Keratinocyte (primary cell): ENCODE data around the gene CABLES2. TPM values are rescaled to one million over a fixed set of nuclear protein-coding genes. Genes with fewer than 3 reads are reported as not detected.

Experiments used
- DNase-seq: peaks from one replicate; pipeline ENCODE4 v3.0.0-alpha.2; 2011; ENCODE audit warnings: low read depth, missing footprints, low spot score
- FAIRE-seq: peaks from 2 replicates; lab custom pipeline; 2011; peaks lifted over from hg19 to GRCh38; lab: Jason Lieb, UNC
- H2AFZ ChIP-seq: 2 replicates; pipeline ENCODE4 v1.6.0; 2012; ENCODE audit warnings: low read length, control low read depth, inconsistent platforms; ENCODE audit not compliant: control insufficient read depth
- H3K27ac ChIP-seq: 2 replicates; pipeline ENCODE4 v1.5.1; 2011; ENCODE audit warnings: low read length; ENCODE audit not compliant: control insufficient read depth, insufficient read depth
- H3K27me3 ChIP-seq: 3 replicates; pipeline ENCODE4 v1.6.0; 2011; ENCODE audit warnings: low read length; ENCODE audit not compliant: control insufficient read depth, insufficient read depth; ENCODE audit errors: extremely low read depth
- H3K36me3 ChIP-seq, 2 experiments: 2 replicates in 1 of 2; 3 replicates in 1 of 2; pipeline ENCODE4 v1.5.1; 2011; ENCODE audit warnings: low read length in 2 of 2, mild to moderate bottlenecking in 1 of 2; ENCODE audit not compliant: control insufficient read depth in 2 of 2, insufficient read depth in 2 of 2; ENCODE audit errors: extremely low read depth in 1 of 2
- H3K4me1 ChIP-seq: 3 replicates; pipeline ENCODE4 v1.5.1; 2011; ENCODE audit warnings: low read length; ENCODE audit not compliant: control insufficient read depth, insufficient read depth; ENCODE audit errors: extremely low read depth
- H3K4me2 ChIP-seq: 3 replicates; pipeline ENCODE4 v1.6.0; 2011; ENCODE audit warnings: low read depth, low read length; ENCODE audit not compliant: control insufficient read depth, insufficient read depth; ENCODE audit errors: extremely low read depth
- H3K4me3 ChIP-seq, 3 experiments: fragments of 200-600 bp in 1 of 3; sonication (generic) in 1 of 3; 2 replicates in 2 of 3; 3 replicates in 1 of 3; pipeline ENCODE4 v1.5.1; 2011 to 2016; ENCODE audit warnings: low read length in 3 of 3, mild to moderate bottlenecking in 3 of 3, control low read depth in 2 of 3, inconsistent platforms in 1 of 3, low read depth in 1 of 3, mixed read lengths in 1 of 3, mixed run types in 1 of 3, moderate library complexity in 1 of 3; ENCODE audit not compliant: control insufficient read depth in 2 of 3, insufficient read depth in 2 of 3; ENCODE audit errors: extremely low read depth in 1 of 3
- H3K79me2 ChIP-seq: 2 replicates; pipeline ENCODE4 v1.6.0; 2012; ENCODE audit warnings: low read length; ENCODE audit not compliant: control insufficient read depth, insufficient read depth
- H3K9ac ChIP-seq: 3 replicates; pipeline ENCODE4 v1.6.0; 2011; ENCODE audit warnings: low read length; ENCODE audit not compliant: control insufficient read depth, insufficient read depth; ENCODE audit errors: extremely low read depth
- H3K9me1 ChIP-seq: 3 replicates; pipeline ENCODE4 v1.6.0; 2011; ENCODE audit warnings: low read length; ENCODE audit not compliant: control insufficient read depth, insufficient read depth; ENCODE audit errors: extremely low read depth
- H3K9me3 ChIP-seq: 2 replicates; pipeline ENCODE4 v1.5.1; 2012; ENCODE audit warnings: low read depth, low read length; ENCODE audit not compliant: control insufficient read depth
- H4K20me1 ChIP-seq: 3 replicates; pipeline ENCODE4 v1.6.0; 2011; ENCODE audit warnings: low read length; ENCODE audit not compliant: control insufficient read depth, insufficient read depth; ENCODE audit errors: extremely low read depth
- CTCF ChIP-seq, 3 experiments: IDR thresholded peaks in 1 of 3; conservative IDR thresholded peaks in 1 of 3; optimal IDR thresholded peaks in 1 of 3; 2 replicates in 2 of 3; 3 replicates in 1 of 3; pipeline versions ENCODE3 to v1.5.1; 2011; ENCODE audit warnings: low read length in 3 of 3, mild to moderate bottlenecking in 3 of 3, moderate library complexity in 2 of 3, control low read depth in 1 of 3, inconsistent platforms in 1 of 3; ENCODE audit not compliant: insufficient read depth in 2 of 3; ENCODE audit errors: extremely low read depth in 1 of 3
- EZH2 ChIP-seq: IDR thresholded peaks from one replicate; pipeline ENCODE4 v1.6.1; 2012; ENCODE audit warnings: inconsistent platforms, mild to moderate bottlenecking, low read length, moderate library complexity
- dilution Hi-C: fragments of 300-500 bp; cut with MboI; formaldehyde crosslinking; loops from one replicate; pipeline ENCODE4 v1.7.0; 2020; ENCODE audit warnings: low sequenced_read_pairs; ENCODE audit not compliant: extremely low pct_ligation_motif_present
- polyA plus RNA-seq, 5 experiments: library from polyadenylated mRNA; depleted of rRNA in 3 of 5; stranded (reverse) in 3 of 5; stranded (forward) in 1 of 5; unstranded in 1 of 5; fragments of >200 nt; gene quantifications; 1 replicate in 1 of 5; 2 replicates in 3 of 5; 3 replicates in 1 of 5; pipeline versions ENCODE4 v1.2.1 to v1.2.3, GENCODE V29; 2011 to 2012; ENCODE audit warnings: missing spikeins in 2 of 5, low read depth in 1 of 5, low replicate concordance in 1 of 5

CABLES2 gene
- polyA plus RNA-seq, 1 donor (not counting 4 experiments of a cell fraction or from before 2014, with no cell fraction given): 2.2 TPM

DNA sequence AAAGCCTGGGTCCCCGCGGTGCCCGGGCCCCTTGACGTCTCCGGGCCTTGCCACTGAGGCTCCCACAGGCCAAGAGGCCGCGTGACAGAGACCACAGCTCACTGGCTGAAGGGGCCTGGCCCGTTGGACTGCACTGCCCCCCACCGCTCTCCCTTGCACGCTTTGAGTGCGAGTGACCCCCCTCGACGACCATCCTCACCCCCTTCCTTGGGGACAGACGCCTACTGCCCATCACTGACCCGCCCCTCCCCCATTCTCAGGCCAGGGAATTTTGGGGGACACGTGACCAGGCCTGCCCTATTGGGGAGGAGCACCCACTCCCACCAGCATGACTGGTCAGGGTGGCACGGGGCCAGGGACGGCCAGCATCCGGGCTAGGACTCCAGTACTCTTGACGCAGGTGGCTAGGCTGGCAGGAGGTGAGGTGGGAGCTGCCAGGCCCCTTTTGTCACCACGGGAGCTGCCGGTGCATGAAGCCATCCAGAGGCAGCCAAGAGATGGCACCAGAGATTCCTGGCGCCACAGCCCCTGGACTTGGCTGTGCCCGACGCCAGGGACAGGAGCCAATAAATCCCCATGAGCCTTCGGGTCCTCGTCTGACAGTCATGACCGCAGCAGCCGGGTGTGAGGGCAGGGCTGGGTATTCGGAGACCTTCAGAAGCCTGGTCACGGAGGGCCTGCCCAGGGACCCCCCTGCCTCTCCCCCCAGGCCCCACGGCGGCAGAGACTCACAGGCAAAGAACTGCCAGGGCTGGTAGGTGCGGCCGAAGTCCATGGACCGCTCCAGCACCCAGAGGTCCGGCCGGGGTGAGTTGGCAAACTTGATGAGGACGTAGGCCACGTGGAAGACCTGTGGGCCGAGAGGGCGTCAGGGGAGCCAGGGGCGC lies 54.4 kb downstream of the CABLES2 start:
- DNase-seq (no peak), FAIRE-seq (no peak)
- H3K9ac ChIP-seq: peak overlapping the region; percentile 43
- H3K4me1 ChIP-seq: peaks cover 75% of the 10 kb centered on the region
- no peaks in the 10 kb centered on the region for H4K20me1 ChIP-seq
- H3K27me3 ChIP-seq: no peaks in the 10 kb centered on the region
- TF ChIP-seq CTCF (optimal IDR thresholded peaks at IDR 0.05 in 1 of 3, IDR thresholded peaks at IDR 0.05 in 1 of 3, conservative IDR thresholded peaks at IDR 0.05 in 1 of 3; ENCODE audit: extremely low read depth in 1 of 3, insufficient read depth in 2 of 3, low read length in 3 of 3) (peak; percentile 28 to 58 (median 39)), EZH2 (no peak)
- H3K27ac ChIP-seq: no peak overlapping the region
- no peak overlapping the region for H2AFZ ChIP-seq
- peaks cover 40% of the 10 kb centered on the region for H3K79me2 ChIP-seq
- dilution Hi-C loops: no loop called here
- H3K4me3 ChIP-seq: no peak overlapping the region
- peaks cover 7 to 23% of the 10 kb centered on the region in 2 experiments for H3K36me3 ChIP-seq
- no peaks in the 10 kb centered on the region for H3K9me3 ChIP-seq
- no peak overlapping the region for H3K4me2 ChIP-seq
- H3K9me1 ChIP-seq: no peaks in the 10 kb centered on the region

GRCh38 chr20:62351469-62352401 lies 55.4 kb downstream of the CABLES2 start:
- Histone ChIP-seq H3K27ac (peak overlapping the region; percentile 97), H4K20me1 (no peaks in the 10 kb centered on the region), H3K4me3 (no peak overlapping the region), H3K4me1 (peaks cover 66% of the 10 kb centered on the region), H3K9me1 (no peaks in the 10 kb centered on the region), H3K79me2 (peaks cover 36% of the 10 kb centered on the region), H3K9me3 (no peaks in the 10 kb centered on the region), H3K4me2 (no peak overlapping the region), H3K27me3 (no peaks in the 10 kb centered on the region), H3K36me3 (peaks cover 15 to 30% of the 10 kb centered on the region in 2 experiments), H2AFZ (no peak overlapping the region), H3K9ac (peak overlapping the region; percentile 76)
- FAIRE-seq (no peak), DNase-seq (no peak)
- dilution Hi-C loops: no loop called here
- TF ChIP-seq EZH2 (no peak), CTCF (optimal IDR thresholded peaks at IDR 0.05 in 1 of 3, IDR thresholded peaks at IDR 0.05 in 1 of 3, conservative IDR thresholded peaks at IDR 0.05 in 1 of 3; ENCODE audit: extremely low read depth in 1 of 3, insufficient read depth in 2 of 3, low read length in 3 of 3) (no peak)
